SK-N-SH (cell line): Measurements from ENCODE around the gene CDH12. TPM values are rescaled to one million over a fixed set of nuclear protein-coding genes. Genes with fewer than 3 reads are reported as not detected.

ENCODE experiments used
- CTCF ChIA-PET: fragments of 300-600, 350-600 bp; formaldehyde crosslinking; extraction: SDS; loops from one replicate; lab custom pipeline; 2021; lab: Yijun Ruan, JAX
- POLR2A ChIA-PET: fragments of 350-600 bp; sonication (Branson Sonifier 250); formaldehyde crosslinking; extraction: SDS; loops from one replicate; lab custom pipeline; 2020; ENCODE audit warnings: antibody characterized with exemption, inconsistent platforms; lab: Yijun Ruan, JAX
- DNase-seq: peaks from one replicate; pipeline ENCODE4 v3.0.0; 2012
- H2AFZ ChIP-seq: fragments of 200-600 bp; sonication (generic); 2 replicates; pipeline ENCODE4 v1.8.1; 2016; ENCODE audit warnings: antibody characterized with exemption, mild to moderate bottlenecking, low read depth
- H3F3A ChIP-seq: fragments of 200-600 bp; sonication (generic); replicated peaks from 2 replicates; pipeline ENCODE3; 2016; ENCODE audit warnings: antibody characterized with exemption, mild to moderate bottlenecking; ENCODE audit not compliant: insufficient read depth
- H3K27ac ChIP-seq, 2 experiments: fragments of 200-500 bp in 1 of 2; fragments of 200-600 bp in 1 of 2; sonication (Bioruptor generic) in 1 of 2; sonication (generic), shearing (Covaris generic) in 1 of 2; 2 replicates each; pipeline versions ENCODE4 v1.5.1 to v1.6.1; 2014 to 2016; ENCODE audit warnings: low read depth in 2 of 2, inconsistent platforms in 1 of 2, low read length in 1 of 2, mild to moderate bottlenecking in 1 of 2, mixed read lengths in 1 of 2
- H3K27me3 ChIP-seq: fragments of 200-600 bp; sonication (generic), shearing (Covaris generic); 2 replicates; pipeline ENCODE4 v1.6.1; 2016; ENCODE audit warnings: mixed run types; ENCODE audit not compliant: insufficient read depth
- H3K36me3 ChIP-seq, 2 experiments: fragments of 200-500 bp in 1 of 2; fragments of 200-600 bp in 1 of 2; sonication (Bioruptor generic) in 1 of 2; sonication (generic) in 1 of 2; replicated peaks in 1 of 2; 2 replicates each; pipeline versions ENCODE3 to v1.5.1; 2014 to 2016; ENCODE audit warnings: low read length in 1 of 2, mild to moderate bottlenecking in 1 of 2; ENCODE audit not compliant: insufficient read depth in 2 of 2, control insufficient read depth in 1 of 2
- H3K4me1 ChIP-seq, 2 experiments: fragments of 200-500 bp in 1 of 2; fragments of 200-600 bp in 1 of 2; sonication (Bioruptor generic) in 1 of 2; sonication (generic), shearing (Covaris generic) in 1 of 2; 2 replicates each; pipeline versions ENCODE4 v1.5.1 to v1.6.1; 2014 to 2016; ENCODE audit warnings: low read depth in 1 of 2, low read length in 1 of 2, mixed run types in 1 of 2; ENCODE audit not compliant: insufficient read depth in 2 of 2, control insufficient read depth in 1 of 2
- H3K4me2 ChIP-seq: fragments of 200-600 bp; sonication (generic), shearing (Covaris generic); 2 replicates; pipeline ENCODE4 v1.6.1; 2017; ENCODE audit warnings: mixed run types
- H3K4me3 ChIP-seq, 2 experiments: fragments of 200-500 bp in 1 of 2; fragments of 200-600 bp in 1 of 2; sonication (Bioruptor generic) in 1 of 2; sonication (generic), shearing (Covaris generic) in 1 of 2; 2 replicates each; pipeline versions ENCODE4 v1.5.1 to v1.8.1; 2014 to 2016; ENCODE audit warnings: low read depth in 2 of 2, inconsistent platforms in 1 of 2, low read length in 1 of 2, mild to moderate bottlenecking in 1 of 2, mixed read lengths in 1 of 2, moderate library complexity in 1 of 2
- H3K79me2 ChIP-seq: fragments of 200-600 bp; sonication (generic); 2 replicates; pipeline ENCODE4 v1.8.1; 2017; ENCODE audit warnings: mild to moderate bottlenecking; ENCODE audit not compliant: insufficient read depth
- H3K9ac ChIP-seq: fragments of 200-600 bp; sonication (generic); 2 replicates; pipeline ENCODE4 v1.6.1; 2017; ENCODE audit warnings: mixed run types
- H3K9me2 ChIP-seq: fragments of 200-600 bp; sonication (generic); 2 replicates; pipeline ENCODE4 v1.6.1; 2017; ENCODE audit warnings: mixed run types
- H3K9me3 ChIP-seq: fragments of 200-600 bp; sonication (generic); 2 replicates; pipeline ENCODE4 v1.6.1; 2017; ENCODE audit warnings: mixed run types, mild to moderate bottlenecking, moderate library complexity
- H4K20me1 ChIP-seq: fragments of 200-600 bp; sonication (generic); 2 replicates; pipeline ENCODE4 v1.6.1; 2017; ENCODE audit warnings: mild to moderate bottlenecking, mixed run types; ENCODE audit not compliant: insufficient read depth
- CHD2 ChIP-seq: fragments of 150-350 bp; IDR thresholded peaks from 2 replicates; pipeline ENCODE4 v1.6.1; 2018; ENCODE audit warnings: low read length; ENCODE audit not compliant: partially characterized antibody
- ELF1 ChIP-seq: IDR thresholded peaks from 2 replicates; pipeline ENCODE4 v1.4.0; 2012
- EP300 ChIP-seq, 2 experiments: IDR thresholded peaks; 2 replicates each; pipeline versions ENCODE4 v1.4.0 to v1.6.1; 2012; ENCODE audit warnings: borderline replicate concordance in 1 of 2, low read depth in 1 of 2, low read length in 1 of 2
- EZH2phosphoT487 ChIP-seq: fragments of 200-600 bp; sonication (generic); IDR thresholded peaks from 2 replicates; pipeline ENCODE4 v1.6.1; 2017; ENCODE audit warnings: low read depth, mixed run types, mild to moderate bottlenecking, antibody characterized with exemption, moderate library complexity, borderline replicate concordance
- FOXJ3 ChIP-seq: sonication (generic); formaldehyde crosslinking; IDR thresholded peaks from 2 replicates; pipeline ENCODE4 v1.5.1; 2020; ENCODE audit warnings: mild to moderate bottlenecking, missing genetic modification reagents
- FOXM1 ChIP-seq: IDR thresholded peaks from 2 replicates; pipeline ENCODE4 v1.4.0; 2012; ENCODE audit warnings: low read depth, mild to moderate bottlenecking
- GATA2 ChIP-seq: sonication (generic); formaldehyde crosslinking; IDR thresholded peaks from 2 replicates; pipeline ENCODE4 v1.5.0; 2020; ENCODE audit warnings: mild to moderate bottlenecking, missing genetic modification reagents
- JUND ChIP-seq: IDR thresholded peaks from 2 replicates; pipeline ENCODE4 v1.4.0; 2012
- MXI1 ChIP-seq: IDR thresholded peaks from 2 replicates; pipeline ENCODE4 v1.6.1; 2012; ENCODE audit warnings: mild to moderate bottlenecking, low read depth, low read length, improper control_type of control experiment
- NRF1 ChIP-seq: IDR thresholded peaks from 2 replicates; pipeline ENCODE4 v1.6.1; 2012; ENCODE audit warnings: low read depth, mild to moderate bottlenecking, low read length
- RAD21 ChIP-seq: IDR thresholded peaks from 2 replicates; pipeline ENCODE4 v1.6.1; 2012; ENCODE audit warnings: mild to moderate bottlenecking, low read length
- RCOR1 ChIP-seq: fragments of 150-350 bp; IDR thresholded peaks from 2 replicates; pipeline ENCODE4 v1.6.1; 2017; ENCODE audit warnings: antibody characterized with exemption, low read length
- RFX5 ChIP-seq: IDR thresholded peaks from 2 replicates; pipeline ENCODE4 v1.6.1; 2012; ENCODE audit warnings: mild to moderate bottlenecking, improper control_type of control experiment, low read length
- SMC3 ChIP-seq: IDR thresholded peaks from 2 replicates; pipeline ENCODE4 v1.6.1; 2012; ENCODE audit warnings: low read depth, low read length, improper control_type of control experiment
- TAF1 ChIP-seq: IDR thresholded peaks from 2 replicates; pipeline ENCODE4 v1.6.1; 2012; ENCODE audit warnings: low read depth, mild to moderate bottlenecking, low read length, moderate library complexity, borderline replicate concordance
- TEAD4 ChIP-seq: IDR thresholded peaks from 2 replicates; pipeline ENCODE4 v1.4.0; 2012; ENCODE audit warnings: mild to moderate bottlenecking, borderline replicate concordance; ENCODE audit not compliant: insufficient read depth
- YY1 ChIP-seq: IDR thresholded peaks from 2 replicates; pipeline ENCODE4 v1.4.0; 2012; ENCODE audit warnings: low read depth, mild to moderate bottlenecking
- WGBS: methylation state at CpG from one replicate; pipeline ENCODE4 v1.1.6; 2017; ENCODE audit warnings: low lambda C conversion rate; 5-methylcytosine and 5-hydroxymethylcytosine counted together
- polyA plus RNA-seq, 3 experiments: library from polyadenylated mRNA; depleted of rRNA; stranded (reverse); fragments of >200 nt; gene quantifications; 2 replicates each; pipeline ENCODE4 v1.2.3, GENCODE V29; 2012
- TF ChIP-seq, protein P1 (sequence below): IDR thresholded peaks from 2 replicates; pipeline ENCODE4; 2012
- TF ChIP-seq, protein P2 (sequence below): IDR thresholded peaks from 2 replicates; pipeline ENCODE4 v1.6.1; 2012; ENCODE audit warnings: mild to moderate bottlenecking, low read depth, low read length, moderate library complexity
- TF ChIP-seq, protein P3 (sequence below): fragments of 200-600 bp; sonication (generic); IDR thresholded peaks from 2 replicates; pipeline ENCODE4 v1.6.1; 2017; ENCODE audit warnings: antibody characterized with exemption, mild to moderate bottlenecking, moderate library complexity
- TF ChIP-seq, protein P4 (sequence below): IDR thresholded peaks from 2 replicates; pipeline ENCODE4 v1.4.0; 2012; ENCODE audit warnings: low read depth, borderline replicate concordance

Gene CDH12
- polyA plus RNA-seq, 1 of the 3 experiments (the other 2 are of a cell fraction), result not detected

DNA sequence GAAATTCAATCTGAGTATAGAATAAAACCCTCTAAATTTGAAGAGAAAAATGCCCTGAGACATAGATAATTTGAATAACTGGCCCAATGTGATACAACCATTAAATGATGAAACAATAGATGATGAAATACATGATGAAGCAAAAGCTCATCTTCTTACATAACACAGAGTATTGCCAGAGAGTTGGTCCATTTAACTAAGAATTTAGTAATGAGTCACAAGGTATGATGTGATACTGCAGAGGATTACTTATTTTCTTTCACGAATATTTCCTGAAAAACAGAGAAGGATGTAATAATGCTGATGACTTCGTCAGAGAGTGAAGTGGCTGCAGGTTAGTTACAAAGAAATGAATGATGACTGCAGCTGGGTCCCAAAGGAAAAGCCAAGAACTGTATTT, 379.3 kb downstream of the CDH12 start:
- Histone ChIP-seq H3K9me2 (no peaks in the 10 kb centered on the region), H3K27me3 (no peaks in the 10 kb centered on the region), H3K36me3 (no peaks in the 10 kb centered on the region), H2AFZ (no peak overlapping the region), H3K79me2 (no peaks in the 10 kb centered on the region), H3K27ac (no peak overlapping the region), H3K9ac (no peak overlapping the region), H3K4me1 (no peaks in the 10 kb centered on the region), H3K4me2 (no peak overlapping the region), H3K9me3 (no peaks in the 10 kb centered on the region), H3F3A (no peaks in the 10 kb centered on the region), H4K20me1 (no peaks in the 10 kb centered on the region), H3K4me3 (no peak overlapping the region)
- TF ChIP-seq EZH2phosphoT487, result no peak
- no peak for TF ChIP-seq ELF1
- no peak for TF ChIP-seq RCOR1
- TF ChIP-seq, protein P1, sequence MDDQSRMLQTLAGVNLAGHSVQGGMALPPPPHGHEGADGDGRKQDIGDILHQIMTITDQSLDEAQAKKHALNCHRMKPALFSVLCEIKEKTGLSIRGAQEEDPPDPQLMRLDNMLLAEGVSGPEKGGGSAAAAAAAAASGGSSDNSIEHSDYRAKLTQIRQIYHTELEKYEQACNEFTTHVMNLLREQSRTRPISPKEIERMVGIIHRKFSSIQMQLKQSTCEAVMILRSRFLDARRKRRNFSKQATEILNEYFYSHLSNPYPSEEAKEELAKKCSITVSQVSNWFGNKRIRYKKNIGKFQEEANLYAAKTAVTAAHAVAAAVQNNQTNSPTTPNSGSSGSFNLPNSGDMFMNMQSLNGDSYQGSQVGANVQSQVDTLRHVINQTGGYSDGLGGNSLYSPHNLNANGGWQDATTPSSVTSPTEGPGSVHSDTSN, result no peak
- TF ChIP-seq, protein P2, sequence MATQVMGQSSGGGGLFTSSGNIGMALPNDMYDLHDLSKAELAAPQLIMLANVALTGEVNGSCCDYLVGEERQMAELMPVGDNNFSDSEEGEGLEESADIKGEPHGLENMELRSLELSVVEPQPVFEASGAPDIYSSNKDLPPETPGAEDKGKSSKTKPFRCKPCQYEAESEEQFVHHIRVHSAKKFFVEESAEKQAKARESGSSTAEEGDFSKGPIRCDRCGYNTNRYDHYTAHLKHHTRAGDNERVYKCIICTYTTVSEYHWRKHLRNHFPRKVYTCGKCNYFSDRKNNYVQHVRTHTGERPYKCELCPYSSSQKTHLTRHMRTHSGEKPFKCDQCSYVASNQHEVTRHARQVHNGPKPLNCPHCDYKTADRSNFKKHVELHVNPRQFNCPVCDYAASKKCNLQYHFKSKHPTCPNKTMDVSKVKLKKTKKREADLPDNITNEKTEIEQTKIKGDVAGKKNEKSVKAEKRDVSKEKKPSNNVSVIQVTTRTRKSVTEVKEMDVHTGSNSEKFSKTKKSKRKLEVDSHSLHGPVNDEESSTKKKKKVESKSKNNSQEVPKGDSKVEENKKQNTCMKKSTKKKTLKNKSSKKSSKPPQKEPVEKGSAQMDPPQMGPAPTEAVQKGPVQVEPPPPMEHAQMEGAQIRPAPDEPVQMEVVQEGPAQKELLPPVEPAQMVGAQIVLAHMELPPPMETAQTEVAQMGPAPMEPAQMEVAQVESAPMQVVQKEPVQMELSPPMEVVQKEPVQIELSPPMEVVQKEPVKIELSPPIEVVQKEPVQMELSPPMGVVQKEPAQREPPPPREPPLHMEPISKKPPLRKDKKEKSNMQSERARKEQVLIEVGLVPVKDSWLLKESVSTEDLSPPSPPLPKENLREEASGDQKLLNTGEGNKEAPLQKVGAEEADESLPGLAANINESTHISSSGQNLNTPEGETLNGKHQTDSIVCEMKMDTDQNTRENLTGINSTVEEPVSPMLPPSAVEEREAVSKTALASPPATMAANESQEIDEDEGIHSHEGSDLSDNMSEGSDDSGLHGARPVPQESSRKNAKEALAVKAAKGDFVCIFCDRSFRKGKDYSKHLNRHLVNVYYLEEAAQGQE, result no peak
- TF ChIP-seq GATA2, result no peak
- TF ChIP-seq FOXM1, result no peak
- TF ChIP-seq SMC3, result no peak
- TF ChIP-seq CHD2, result no peak
- TF ChIP-seq FOXJ3 (CRISPR knock-in tag), result no peak
- TF ChIP-seq NRF1, result no peak
- no peak for TF ChIP-seq TAF1
- TF ChIP-seq MXI1, result no peak
- no peak for TF ChIP-seq TEAD4
- TF ChIP-seq EP300 (IDR thresholded peaks at IDR 0.05; ENCODE audit: borderline replicate concordance in 1 of 2, low read depth in 1 of 2, low read length in 1 of 2), result no peak
- WGBS, result 3% methylated on average over 2 of the region's 2 CpGs
- ChIA-PET CTCF (no interaction called here), POLR2A (no interaction called here)
- no peak for DNase-seq

DNA sequence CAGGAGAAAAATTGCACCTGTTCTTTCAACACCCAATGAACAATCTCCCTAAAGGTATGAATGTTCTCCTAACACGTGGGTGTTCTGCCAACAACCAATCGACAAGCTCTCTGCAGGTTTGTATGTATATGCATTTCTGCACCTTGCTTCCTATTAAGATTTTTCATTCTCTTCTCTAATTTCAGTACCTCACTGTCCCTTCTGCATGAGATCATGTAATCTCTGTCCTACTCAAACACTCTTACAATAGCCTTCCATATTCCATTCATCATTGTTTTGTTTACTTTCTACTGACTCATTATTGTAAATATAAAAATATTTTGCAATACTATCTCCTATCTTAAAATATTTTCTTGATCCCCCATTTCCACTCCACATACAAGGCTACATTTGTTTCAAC, 382.0 kb downstream of the CDH12 start:
- CTCF ChIA-PET, result no interaction called here
- Histone ChIP-seq H3K9me2 (no peaks in the 10 kb centered on the region), H3K4me3 (no peak overlapping the region), H2AFZ (no peak overlapping the region), H4K20me1 (no peaks in the 10 kb centered on the region), H3K79me2 (no peaks in the 10 kb centered on the region), H3K27ac (no peak overlapping the region), H3K4me2 (no peak overlapping the region), H3F3A (no peaks in the 10 kb centered on the region), H3K27me3 (no peaks in the 10 kb centered on the region), H3K9ac (no peak overlapping the region), H3K9me3 (no peaks in the 10 kb centered on the region), H3K4me1 (no peaks in the 10 kb centered on the region), H3K36me3 (no peaks in the 10 kb centered on the region)
- POLR2A ChIA-PET, result no interaction called here
- WGBS, result 2% methylated on average over 2 of the region's 2 CpGs
- no peak for DNase-seq
- TF ChIP-seq, protein P3, sequence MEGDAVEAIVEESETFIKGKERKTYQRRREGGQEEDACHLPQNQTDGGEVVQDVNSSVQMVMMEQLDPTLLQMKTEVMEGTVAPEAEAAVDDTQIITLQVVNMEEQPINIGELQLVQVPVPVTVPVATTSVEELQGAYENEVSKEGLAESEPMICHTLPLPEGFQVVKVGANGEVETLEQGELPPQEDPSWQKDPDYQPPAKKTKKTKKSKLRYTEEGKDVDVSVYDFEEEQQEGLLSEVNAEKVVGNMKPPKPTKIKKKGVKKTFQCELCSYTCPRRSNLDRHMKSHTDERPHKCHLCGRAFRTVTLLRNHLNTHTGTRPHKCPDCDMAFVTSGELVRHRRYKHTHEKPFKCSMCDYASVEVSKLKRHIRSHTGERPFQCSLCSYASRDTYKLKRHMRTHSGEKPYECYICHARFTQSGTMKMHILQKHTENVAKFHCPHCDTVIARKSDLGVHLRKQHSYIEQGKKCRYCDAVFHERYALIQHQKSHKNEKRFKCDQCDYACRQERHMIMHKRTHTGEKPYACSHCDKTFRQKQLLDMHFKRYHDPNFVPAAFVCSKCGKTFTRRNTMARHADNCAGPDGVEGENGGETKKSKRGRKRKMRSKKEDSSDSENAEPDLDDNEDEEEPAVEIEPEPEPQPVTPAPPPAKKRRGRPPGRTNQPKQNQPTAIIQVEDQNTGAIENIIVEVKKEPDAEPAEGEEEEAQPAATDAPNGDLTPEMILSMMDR, result no peak
- TF ChIP-seq NRF1 (no peak), FOXJ3 (CRISPR knock-in tag) (no peak), YY1 (no peak), TAF1 (no peak), RFX5 (no peak), JUND (no peak), ELF1 (no peak), RAD21 (no peak)
- TF ChIP-seq, protein P4, sequence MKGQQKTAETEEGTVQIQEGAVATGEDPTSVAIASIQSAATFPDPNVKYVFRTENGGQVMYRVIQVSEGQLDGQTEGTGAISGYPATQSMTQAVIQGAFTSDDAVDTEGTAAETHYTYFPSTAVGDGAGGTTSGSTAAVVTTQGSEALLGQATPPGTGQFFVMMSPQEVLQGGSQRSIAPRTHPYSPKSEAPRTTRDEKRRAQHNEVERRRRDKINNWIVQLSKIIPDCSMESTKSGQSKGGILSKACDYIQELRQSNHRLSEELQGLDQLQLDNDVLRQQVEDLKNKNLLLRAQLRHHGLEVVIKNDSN, result no peak
